8988T (cell line): ENCODE measurements around the gene SERPINE2.

Experiments
- DNase-seq: peaks from one replicate; pipeline ENCODE4 v3.0.0; 2011

SERPINE2 gene

DNA sequence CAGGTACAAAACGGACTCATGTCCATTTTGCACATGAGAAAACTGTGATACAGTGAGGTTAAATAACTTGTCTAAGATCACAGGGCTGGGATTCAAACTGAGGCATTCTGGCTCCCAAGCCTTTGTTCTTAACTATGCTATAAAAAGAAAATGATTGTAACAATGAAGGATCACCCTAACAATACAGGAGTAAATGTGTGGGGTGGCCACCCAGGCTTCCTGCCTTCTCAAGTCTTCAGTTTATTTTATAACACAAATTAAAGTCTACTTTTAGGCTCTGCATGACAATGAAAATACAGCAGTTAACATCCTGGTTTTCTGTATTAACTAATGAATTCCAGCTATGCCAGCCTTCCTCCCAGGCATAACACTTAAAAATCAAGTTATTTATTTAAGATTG, 101.6 kb downstream of the SERPINE2 start:
- no peak for DNase-seq

DNA sequence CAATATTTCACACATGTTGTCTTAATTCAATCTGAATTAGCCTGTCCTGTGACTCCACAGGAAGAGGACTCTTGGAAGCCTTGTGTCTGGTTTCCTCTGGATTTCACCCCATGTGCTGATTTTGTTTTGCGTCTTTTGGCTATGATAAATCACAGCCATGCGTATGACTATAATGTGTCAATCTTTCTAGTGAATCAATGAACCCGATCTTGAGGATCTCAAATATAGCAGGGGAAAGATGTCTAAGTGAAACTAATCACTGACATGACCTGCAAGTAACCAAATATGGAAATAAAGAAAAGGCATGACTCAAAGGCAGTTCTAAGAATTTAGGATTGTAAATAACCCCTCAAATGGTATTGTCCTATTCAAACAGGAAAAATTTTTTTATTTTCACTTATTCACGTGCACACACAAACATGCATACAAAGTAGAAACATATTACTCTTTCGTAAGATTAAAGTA, 102.2 kb downstream of the SERPINE2 start:
- no peak for DNase-seq

DNA sequence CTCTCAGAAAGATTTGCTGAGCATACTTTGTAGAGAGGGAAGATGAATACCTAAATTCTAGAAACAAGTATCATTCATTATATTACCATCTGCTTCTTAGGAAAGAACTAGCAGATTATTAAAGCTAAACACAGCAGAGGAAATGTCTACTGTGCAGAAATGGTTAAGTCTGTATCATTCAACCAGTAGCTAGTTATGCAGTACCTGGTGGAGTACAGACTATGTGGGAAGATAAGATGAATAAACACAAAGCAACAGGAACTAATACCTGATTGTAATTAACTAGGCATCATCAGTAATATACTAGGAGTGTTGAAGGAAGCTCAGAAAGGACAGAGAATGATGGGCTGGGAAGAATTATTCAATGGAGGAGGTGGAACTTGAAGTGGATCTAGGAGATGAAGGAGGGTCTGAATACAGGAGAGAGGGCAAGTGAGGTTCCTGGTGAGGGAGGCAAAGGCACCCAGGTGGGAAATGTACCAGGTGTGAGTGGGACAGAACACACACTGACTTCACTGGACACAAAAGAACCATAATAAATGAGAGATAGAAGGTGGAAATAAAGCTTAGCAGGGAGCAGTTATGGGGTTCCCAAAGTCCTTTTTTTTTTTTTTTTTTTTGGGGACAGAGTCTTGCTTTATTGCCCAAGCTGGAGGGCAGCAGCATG, 103.5 kb downstream of the SERPINE2 start:
- no peak for DNase-seq

DNA sequence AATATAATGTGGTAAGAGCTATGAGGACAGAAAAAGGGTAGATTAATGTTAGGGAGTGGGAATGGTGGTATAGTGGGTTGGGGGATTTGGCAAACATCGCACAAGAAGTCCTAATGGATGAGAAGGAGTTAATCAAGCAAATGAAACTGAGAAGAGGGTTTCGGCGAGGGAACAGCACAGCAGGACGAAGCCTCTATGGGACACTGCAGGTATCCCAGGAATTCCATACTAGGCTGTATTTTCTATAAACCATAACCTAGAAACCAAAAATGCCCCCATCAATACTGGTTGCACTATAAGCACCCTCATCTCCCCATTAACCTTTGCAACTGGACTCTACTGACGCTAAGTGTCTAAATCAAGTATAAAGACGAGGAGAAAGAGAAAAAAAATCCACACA, 104.2 kb downstream of the SERPINE2 start:
- DNase-seq = no peak

DNA sequence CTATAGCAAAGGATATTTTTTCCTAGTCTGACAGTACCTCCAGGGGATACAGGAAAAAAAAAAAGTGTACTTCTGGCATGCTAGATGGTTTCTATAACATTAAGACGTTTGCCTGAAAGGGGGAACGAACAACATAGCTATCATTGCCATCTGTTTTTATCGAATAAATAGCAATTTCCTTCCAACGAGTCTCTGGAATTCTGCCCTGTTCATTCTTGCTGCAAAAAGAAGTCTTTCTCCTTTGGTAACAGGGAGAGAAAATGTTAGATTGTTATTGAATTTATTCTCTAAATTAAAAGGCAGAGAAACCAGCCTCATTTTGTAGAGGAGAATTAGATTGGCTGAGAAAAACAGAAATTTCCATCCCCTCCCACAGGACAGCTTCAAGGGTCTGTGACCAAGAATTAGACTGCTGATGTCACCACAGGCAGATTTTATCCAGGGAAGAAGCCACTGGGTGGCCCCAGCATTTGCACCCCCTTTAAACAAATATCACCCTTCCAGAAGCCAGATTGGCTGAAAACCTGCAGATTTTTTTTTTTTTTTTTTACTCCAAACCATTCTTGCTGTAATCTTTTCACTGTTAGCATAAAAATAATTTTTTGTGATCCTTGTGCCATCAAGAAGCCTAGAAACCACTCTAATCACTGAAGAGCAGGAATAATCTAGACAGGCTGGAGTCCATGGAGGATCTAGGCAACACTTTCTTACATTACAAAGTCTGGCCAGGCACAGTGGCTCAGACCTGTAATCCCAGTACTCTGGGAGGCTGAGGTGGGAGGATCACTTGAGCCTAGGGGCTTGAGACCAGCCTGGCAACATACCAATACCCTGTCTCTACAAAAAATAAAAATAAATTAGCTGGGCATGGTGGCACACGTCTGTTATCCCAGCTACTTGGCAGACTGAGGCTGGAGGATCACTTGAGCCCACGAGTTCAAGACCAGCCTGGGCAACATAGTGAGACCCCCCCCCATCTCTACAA, 106.0 kb downstream of the SERPINE2 start:
- no peak for DNase-seq

DNA sequence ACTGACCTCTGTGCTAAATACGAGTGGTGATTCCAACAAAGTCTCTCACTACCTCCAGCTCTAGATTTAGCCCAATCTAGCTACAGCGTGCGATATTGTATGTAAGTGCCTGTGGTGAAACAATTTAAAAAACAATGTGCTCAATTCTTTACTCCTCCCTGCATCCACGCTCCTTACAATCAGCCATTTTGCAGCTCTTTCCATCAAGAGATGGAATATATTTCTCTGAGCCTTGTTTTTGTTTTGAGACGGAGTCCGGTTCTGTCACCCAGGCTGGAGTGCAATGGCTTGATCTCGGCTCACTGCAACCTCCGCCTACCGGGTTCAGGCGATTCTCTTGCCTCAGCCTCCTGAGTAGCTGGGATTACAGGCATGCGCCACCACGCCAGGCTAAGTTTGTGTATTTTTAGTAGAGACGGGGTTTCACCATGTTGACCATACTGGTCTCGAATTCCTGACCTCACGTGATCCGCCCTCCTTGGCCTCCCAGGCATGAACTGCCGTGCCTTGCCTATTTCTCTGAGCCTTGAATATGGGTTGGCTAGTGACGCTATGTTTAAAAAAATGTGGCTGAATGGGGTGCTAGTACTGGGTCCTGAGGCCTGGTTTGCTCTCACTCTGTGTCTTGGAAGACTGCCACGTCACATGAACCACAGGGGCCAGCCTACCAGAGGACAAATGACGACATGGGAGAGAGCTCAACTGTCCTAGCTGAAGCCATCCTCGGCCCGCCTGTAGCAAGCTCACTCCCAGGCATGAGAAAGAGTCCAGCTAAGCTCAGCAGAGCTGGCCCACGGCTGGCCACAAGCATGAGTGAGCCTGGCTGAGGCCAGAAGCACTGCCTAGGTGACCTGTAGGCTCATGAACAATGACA, 108.7 kb downstream of the SERPINE2 start:
- DNase-seq = no peak

DNA sequence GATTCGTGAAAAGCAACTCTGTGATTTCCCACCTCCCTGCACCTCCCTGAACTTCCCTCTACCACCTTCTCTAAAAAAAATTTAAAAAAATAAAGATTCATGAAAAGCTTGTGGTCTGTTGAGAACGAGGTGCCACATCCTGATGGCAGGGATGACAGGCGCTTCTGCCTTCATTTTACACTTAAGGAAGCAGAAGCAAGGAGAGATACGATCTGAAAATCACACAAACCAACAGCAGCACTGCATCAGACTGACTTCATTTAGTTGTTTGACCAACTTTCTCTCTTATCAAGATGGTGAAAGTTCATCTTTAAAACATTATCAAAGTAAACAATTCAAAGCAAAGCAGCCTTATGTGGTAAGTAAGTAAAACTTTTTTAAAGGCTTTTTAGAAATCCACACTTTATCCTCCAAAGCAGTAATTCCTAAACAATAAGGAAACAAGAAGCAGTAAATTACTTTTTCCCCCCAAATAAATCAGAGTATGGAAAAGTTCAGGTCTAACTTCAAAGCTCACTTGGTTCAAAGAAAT, 109.4 kb downstream of the SERPINE2 start:
- no peak for DNase-seq

DNA sequence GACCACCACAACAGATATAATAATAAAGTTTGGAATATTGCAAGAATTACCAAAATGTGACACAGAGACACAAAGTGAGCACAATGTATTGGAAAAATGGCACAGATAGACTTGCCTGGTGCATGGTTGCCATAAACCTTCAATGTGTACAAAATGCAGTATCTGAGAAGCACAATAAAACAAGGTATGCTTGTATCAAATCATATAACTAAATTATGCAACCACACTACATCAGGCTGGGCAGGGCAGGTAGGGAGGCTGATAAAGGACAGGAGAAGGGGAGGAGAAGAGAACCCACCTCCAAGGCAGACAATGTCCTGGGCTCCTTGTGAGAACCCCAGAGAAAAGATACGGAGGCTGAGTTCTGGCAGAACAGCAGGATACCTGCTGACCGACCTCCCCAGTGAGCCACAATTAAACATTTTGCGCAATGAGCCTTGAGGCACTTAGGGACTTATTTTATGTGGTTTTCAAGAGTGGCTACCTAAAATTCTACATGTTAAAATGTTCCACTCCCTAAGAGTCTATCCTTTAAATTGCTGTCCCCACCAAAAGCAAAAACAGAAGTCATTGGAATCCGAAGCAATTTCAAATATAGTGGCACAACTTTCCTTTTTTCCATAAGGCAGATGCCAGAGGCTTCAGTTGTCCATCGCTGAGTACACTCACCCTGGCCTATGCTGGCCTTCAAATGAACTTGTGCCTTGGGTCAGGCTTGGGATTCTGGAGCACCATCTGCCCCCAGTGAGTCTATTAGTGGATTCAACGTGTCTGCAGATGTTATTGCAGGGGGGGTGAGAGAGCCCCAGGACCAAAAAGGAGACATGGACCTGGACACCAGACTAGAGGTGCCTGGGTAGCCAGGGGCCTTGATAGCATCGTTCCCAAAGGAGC, 110.7 kb downstream of the SERPINE2 start:
- DNase-seq = no peak

DNA sequence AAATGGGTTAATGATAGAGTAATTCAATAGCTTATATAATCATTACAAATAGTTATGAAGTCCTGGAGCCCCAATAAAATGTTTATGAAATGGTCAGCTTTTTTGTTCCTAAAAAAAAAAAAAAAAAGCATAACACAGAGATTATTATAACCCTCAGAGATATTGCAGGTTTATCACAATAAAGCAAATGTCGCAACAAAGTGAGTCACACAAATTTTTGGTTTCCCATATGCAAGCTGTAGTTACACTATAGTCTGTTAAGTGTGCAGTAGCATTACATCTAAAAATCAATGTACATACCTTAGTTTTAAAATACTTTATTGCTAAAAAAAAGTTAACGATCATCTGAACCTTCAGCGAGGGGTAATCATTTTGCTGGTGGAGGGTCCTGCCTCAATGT, 114.0 kb downstream of the SERPINE2 start:
- DNase-seq = no peak
